Central memory CD4-positive, alpha-beta T cell (primary cell): ENCODE results near the gene PPM1B.
"Not testable (repeated sequence)": the region's sequence is repeated elsewhere in the genome, so short reads cannot be mapped to it uniquely, and the experiment has no call there.

Source experiments
- DNase-seq: peaks from one replicate; pipeline ENCODE4 v3.0.0; 2022

PPM1B gene

DNA sequence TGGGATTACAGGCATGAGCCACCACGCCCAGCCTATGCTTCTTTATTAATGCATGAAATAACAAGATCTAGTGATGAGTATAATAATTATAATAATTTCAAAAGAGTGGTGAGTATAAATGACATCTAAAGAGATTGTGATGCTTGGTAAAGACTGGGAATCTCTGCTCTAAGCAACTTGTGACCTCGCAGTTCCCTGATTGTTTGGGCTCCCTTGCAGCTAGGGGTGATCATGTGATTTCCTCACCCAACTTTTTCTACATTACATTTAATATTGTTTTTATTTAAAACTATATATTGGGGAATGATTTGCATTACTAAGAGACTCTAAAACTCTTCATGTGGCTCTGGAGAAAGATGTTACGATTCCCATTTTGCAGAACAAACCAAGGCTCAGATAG, 4.1 kb upstream of the PPM1B start:
- DNase-seq, result no peak

DNA sequence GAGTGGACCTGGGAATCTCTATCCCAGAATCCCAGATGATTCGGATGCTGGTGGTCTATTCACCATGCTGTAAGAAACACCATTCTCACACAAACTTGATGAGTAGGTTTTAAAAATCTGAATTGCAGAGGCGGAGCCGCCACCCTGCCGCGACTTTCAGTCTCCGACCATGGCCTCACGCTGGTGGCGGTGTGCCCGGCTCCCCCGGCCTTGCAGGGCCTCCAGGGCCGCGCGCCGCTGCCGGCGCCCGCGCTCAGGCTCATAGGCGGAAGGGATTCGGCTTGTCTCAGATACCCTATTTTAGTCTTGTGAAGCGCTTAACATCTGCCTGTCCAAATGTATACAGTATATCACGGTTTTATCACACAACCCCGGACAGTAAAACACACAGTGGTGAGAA, 2.6 kb upstream of the PPM1B start:
- no peak for DNase-seq

DNA sequence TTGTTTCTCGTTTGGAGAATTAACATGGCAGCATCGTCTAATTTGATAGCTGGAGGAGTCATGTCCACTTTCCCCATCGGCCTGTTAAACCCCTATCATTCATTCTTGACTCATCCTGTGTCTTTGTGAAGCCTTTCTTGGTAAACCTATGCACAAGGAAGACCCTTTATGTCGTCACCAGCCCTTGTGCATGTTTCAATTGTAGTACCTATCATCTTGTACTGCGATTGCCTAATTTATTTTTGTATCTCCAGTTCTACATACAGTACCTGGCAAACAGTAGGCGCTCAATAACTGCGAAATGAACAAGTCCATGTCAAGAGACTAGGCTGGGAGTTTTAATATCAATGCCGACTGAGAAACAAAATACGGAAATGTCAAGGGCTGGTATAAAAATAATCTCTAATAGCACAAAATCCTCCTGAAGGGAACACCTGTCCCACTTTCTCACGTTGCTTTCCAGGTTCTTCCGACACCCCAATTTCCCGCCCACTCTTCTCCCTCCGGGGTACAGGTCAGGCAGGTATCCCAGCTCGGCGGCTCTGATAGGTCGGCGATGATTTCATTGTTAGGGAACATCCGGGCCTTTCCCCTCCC, 1.3 kb upstream of the PPM1B start:
- no peak for DNase-seq

DNA sequence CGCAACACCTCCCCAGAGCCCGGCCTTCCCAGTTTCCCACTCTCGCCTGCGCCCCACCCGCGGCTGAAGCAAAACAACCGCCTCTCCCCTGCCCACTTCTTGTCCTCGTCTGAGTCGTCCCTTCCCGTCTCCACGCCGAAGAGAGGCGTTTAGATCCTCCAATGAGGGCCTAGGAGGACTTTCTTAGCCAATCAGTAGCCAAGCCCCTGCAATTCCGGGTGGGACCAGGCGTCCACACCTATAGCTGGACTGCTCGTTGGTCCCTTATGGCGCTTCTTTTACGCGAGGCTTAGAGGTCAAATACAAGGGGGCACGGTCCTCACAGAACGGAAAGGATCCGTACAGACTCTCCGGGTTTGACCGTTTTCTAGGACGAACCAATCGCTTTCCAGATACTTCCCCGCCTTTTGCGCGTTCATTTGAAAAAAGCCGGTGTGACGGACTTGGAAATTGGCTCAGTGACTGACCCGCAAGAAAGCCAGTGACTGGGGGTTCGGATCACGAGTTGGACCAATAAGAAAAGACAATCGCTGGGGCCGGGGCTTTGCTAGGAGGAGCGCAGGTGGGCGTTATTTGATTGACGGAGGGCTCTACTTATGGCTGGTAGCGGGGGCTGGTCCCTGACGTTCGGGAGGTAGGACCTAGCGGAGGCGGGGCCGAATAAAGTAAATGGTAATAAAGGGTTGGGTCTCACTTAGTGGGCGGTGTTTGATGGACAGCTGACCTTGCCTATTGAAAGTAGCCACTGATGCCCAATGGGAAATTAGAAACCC, 581 bp upstream of the PPM1B start:
- peak; percentile 99 for DNase-seq

DNA sequence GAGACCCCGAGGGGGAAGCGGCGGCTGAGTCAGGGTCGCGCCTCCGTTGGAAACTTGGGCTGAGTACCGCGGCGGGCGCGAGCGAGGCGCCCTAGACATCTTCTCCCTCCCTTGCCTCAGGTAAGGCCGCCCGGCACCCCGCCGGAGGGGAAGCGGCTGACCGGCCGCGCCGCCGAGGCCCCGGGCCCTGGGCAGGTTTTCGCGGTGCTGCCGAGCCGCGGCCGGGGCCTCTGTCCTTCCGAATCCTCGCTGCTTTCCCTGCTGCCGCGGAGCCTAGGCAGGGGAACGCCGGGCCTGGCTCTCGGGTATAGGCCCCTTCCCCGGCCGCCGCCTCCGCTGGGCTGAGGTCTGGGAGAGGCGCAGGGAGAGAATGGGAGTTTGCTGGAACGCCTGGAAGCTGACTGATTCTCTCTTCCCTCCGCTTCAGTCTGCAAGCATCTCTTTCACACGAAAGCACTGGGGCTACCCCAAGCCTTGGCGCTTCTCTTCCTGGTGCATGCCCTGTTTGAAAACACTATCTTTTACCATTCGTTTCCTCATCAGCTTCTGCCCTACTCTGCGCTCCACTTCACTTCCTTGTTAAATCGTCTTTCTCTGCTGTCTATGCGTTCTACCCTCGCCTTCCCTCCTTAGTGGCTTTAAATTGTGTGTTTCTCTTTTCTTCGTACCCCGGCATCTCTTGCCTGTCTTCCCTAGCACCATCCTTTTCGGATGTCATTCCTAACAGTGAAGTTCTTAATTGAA, 652 bp downstream of the PPM1B start:
- peak; percentile 64 for DNase-seq

DNA sequence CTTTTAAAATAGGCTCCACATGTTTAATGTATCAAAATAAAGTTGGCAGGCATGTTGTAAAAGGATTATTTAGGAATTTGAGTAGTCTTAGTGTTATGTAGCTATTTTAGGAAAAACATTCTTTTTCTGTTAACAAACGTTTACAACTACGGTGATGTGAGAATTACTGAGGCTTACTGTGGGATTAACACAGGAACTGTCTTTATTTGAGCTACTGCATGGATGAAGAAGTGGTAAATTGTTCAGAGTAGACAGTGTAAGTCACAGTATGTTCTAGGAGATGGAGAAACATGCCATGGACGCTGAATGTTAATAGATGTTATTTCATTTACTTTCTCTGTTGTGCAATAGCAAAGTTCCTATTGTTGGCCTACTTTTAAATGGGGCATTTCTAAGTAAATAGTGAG, 1.6 kb downstream of the PPM1B start:
- no peak for DNase-seq

DNA sequence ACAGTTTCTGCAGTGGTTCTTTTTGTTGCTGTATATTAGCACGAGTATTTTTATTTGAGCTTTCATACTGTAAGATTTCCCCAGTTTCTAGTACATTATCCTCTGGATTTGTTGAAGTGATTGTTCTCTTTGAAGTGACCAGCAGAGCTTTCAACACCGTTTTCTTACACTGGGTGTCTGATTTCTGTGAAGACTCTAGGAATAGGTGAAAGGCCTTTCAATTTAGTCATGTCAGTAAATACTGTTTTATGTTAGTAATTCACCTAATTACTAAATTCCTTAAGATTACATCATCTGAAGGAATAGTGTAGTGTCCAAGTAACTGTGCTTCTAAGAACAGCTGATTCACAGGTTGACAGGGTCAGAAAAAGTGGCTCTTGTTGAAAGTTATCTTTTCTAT, 2.3 kb downstream of the PPM1B start:
- no peak for DNase-seq

DNA sequence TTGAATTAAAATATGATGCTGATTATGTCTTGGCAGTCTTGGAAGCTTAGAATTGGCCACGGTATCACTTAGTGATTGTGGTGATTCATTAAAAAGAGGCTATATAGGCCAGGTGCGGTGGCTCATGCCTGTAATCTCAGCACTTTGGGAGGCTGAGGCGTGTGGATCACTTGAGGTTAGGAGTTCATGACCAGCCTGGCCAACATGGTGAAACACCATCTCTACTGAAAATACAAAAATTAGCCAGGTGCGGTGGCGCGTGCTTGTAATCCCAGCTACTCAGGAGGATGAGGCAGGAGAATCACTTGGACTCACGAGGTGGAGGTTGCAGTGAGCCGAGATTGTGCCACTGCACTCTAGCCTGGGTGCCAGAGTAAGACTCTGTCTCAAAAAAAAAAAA, 2.8 kb downstream of the PPM1B start:
- DNase-seq, result not testable (repeated sequence)

DNA sequence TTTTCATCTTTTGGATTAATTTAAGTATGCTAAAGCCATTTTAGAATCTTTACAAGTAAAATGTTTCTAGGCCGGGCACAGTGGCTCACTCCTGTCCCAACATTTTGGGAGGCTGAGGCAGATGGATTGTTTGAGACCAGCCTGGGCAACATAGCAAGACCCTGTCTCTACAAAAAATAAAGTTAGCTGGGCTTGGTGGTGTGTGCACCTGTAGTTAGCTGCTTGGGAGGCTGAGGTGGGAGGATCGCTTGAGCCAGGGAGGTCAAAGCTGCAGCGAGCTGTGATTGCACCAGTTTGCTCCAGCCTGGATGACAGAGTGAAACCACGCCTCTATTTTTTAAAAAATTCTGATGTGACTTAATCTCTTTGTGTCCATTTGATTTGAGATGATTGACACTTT, 3.9 kb downstream of the PPM1B start:
- no peak for DNase-seq

DNA sequence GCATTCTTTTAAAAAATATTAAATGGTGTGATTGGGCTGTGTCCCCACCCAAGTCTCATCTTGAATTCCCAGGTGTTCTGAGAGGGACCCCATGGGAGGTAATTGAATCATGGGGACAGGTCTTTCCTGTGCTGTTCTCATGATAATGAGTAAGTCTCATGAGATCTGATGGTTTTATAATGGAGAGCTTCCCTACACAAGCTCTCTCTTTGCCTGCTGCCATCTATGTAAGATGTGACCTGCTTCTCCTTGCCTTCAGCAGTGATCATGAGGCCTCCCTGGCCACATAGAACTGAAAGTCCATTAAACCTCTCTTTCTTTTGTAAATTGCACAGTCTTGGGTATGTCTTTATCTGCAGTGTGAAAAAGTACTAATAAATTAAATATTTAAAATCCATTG, 10.3 kb downstream of the PPM1B start:
- no peak for DNase-seq

DNA sequence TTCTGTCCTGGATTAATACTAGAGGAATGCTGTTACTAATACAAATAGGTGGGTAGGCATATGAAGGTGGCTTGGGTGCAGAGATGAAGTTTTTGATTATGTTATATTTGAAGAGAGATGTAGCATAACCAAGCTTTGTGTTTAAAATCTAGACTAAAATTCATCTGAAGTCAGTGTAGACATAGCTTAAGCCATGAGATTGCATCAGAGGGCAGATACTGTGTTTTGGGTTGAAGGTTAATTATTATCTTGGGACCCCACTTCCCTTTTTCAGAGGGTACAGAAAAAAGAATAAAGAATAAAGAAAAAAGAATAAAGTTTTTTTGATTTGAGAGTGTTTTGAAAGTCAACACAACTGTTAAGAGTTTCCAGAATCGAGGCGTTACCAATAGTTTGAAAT, 13.0 kb downstream of the PPM1B start:
- no peak for DNase-seq

DNA sequence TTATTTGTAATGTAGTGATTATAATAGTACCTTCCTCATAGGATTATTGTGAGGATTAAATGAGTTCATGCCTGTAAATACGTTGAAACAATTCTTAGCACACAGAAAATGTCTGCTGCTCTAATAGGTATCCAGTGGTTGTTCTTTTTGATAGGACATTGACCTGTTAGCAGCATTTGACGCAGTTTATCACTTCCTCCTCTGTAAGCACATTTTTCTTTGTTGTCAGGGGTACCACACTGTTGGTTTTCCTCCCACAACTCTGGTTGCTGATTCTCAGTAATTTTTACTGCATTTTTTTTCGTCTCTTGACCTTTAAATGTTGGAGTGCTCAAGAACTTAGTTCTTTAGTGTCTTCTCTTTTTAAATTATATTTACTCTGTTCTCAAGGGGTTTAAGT, 15.4 kb downstream of the PPM1B start:
- peak; percentile 34 for DNase-seq

DNA sequence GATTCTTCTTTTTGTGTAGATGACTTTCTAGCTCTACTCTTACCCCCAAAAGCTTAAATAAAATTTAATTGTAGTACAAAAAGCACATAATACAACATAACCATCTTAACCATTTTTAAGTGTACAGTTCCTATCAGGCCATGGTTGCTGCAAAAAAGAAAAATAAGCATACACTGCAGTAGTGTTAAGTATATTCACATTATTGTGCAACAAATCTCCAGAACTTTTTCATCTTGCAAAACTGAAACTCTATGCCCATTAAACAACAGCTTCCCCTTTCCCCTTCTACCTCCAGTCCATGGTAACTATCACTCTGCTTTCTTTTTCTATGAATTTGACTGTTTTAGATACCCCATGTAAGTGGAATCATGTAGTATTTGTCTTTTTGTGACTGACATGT, 18.1 kb downstream of the PPM1B start:
- no peak for DNase-seq

DNA sequence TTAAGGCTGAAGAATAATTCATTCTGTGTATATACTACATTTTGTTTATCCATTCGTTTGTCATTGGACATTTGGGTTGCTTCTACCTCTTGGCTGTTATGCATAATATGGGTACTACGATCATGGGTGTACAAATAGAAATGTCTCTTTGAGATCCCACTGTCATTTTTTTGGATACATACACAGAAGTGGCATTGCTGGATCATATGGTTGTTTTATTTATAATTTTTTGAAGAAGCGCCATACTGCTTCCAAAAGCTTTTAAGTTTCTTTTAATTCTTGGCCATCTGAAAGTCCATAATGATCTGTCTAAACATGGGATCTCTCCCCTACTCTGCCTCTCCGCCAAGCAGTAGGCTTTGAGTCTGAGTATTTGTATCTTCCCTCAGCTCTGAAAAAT, 18.6 kb downstream of the PPM1B start:
- no peak for DNase-seq

DNA sequence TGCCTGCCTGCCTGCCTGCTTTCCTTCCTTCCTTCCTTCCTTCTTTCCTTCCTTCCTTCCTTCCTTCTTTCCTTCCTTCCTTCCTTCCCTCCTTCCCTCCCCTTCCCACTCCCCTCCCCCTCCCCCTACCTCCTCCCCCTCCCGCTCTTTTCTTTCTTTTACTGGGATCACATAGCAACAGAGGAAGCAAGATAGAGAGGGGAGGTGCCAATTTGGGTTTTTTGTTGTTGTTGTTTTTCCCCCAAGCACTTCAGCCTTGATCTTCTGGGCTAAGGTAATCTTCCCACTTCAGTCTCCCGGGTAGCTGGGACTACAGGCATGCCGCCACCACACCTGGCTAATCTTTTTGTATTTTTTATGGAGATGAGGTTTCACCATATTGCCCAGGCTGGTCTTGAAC, 20.0 kb downstream of the PPM1B start:
- DNase-seq, result no peak

DNA sequence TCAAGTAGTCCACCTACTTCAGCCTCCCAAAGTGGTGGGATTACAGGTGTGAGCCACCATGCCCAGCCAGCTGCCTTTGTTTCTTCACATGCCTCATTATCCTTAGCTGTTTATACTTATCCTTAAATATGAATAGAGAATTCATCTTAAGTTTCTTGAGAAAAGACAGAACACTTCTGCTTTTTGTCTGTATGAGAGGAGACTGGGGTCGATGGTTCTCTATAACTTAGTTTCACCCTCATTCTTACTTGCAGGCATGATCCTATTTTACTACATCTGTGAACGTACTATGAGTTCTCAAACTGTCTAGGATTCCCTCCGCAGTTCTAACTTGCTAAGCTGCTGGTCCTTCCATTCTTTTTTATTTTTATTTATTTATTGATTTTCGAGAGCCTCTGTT, 20.4 kb downstream of the PPM1B start:
- DNase-seq, result no peak

DNA sequence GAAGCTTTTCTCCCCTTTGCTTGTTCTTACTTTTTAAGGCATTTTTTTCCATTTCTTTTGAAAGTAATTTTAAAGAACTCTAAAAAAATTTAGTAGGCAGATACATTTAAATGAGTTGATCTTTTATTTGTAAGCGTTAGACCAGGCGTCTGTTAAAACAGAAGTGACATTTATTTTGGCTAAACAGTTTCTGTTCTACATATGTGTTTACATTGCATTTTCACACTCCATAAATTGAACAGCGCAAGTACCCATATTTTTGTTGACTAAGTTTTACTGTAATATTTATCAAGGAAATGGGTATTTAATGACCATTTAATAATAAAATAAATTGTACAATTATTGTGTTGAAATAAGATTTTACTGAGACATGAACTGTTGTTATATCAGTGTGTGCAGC, 21.9 kb downstream of the PPM1B start:
- no peak for DNase-seq

DNA sequence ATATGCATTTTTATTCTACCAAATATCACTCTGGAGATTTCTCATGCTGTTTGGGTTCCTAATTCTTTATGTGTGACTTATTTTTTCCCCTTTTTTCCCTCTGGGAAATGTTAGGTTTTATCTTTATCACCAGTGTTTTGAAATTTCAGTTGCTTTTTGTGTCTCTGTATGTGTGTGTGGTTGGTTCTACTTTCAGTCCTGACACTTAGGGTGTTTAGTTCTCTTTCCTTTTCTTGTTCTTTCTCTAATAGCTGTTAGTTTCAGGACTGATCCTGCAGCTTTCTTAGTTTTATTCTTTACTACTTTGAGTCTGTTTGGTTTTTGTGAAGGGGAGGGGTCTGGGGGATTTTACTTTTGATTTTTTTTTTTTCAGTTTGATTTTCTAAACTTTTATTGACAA, 23.1 kb downstream of the PPM1B start:
- no peak for DNase-seq

DNA sequence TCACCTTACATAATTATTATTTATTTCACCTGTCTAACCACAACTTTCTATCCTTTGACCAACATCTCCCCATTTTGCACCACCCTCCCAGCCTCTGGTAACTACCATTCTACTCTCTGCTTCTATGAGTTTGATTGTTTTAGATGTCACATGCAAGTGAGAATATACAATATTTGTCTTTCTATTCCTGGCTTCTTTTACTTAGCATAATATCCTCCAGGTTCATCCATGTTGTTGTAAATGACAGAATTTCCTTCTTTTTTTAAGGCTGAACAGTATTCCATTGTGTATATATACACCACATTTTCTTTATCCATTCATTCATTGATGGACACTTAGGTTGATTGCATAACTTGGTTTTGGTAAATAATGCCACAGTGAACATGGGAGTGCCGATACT, 24.0 kb downstream of the PPM1B start:
- DNase-seq, result no peak

DNA sequence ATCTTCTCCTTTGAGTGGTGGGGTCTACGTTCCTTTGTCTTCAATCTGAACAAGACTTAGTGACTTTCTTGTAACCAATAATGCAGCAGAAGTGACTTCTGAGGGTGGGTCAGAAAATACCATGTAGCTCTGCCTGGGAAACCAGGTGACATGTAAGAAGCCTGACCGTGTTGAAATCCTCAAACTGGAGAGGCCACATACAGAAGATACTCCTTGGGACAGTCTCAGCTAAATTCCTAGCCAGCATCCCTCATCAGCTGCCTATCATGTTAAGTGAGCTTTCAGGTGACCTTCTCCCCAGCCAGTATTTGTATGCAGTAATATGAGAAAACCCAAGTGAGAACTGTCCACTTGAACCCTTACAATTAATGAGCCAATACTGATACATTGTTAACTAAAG, 27.0 kb downstream of the PPM1B start:
- no peak for DNase-seq

DNA sequence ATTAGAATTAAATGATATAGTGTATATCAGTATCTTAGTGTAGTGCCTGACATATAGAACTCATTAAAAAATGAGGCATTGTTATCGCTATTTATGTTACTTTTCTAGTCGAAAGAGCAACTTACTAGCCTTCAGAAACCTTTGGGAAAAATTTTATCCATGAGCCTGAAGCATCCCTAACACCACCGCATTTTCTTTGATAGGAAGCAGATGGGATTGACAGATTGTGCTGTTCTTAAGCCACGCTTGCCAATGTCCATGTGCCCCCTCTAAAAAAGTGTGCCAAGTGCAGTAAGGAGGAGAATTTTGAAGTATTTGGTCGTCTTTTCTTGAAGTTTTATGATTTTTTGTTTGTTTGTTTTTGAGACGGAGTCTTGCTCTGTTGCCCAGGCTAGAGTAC, 29.1 kb downstream of the PPM1B start:
- DNase-seq, result no peak

DNA sequence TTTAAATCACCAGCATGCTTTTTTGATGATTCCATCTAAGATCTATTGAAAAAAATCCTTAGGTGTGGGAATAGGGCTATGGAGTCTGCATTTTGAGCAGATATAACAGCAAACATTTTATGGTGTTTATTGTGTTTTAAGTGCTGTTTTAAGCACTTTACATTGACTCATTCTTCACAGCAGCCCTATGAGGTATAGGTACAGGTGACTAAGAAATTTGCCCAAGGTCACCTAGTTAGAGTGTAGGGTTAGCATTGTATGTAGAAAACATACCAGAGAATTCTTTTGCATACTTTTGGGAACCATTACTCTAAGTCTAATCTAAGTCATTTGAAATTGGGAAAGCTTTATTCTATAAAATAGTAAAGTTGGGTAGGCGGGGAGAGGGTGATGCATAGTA, 31.3 kb downstream of the PPM1B start:
- no peak for DNase-seq

DNA sequence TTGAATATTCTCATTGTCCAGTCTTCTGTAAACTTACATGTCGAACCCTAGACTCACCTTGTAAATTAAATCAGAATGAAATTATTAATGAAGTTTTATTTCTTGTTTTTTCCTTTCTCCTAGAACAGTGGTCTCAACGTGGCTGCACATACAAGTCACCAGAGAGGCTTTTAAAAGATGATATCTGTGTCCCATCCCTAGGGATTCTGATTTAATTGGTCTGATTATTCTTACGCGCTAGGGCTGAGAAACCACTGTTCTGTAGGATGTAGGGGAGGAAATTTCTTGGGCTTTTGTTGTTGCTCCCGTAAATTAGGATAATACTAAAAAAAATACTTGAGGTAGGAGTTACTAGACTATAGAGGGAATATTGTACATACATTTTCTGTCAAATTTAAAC, 32.1 kb downstream of the PPM1B start:
- no peak for DNase-seq

DNA sequence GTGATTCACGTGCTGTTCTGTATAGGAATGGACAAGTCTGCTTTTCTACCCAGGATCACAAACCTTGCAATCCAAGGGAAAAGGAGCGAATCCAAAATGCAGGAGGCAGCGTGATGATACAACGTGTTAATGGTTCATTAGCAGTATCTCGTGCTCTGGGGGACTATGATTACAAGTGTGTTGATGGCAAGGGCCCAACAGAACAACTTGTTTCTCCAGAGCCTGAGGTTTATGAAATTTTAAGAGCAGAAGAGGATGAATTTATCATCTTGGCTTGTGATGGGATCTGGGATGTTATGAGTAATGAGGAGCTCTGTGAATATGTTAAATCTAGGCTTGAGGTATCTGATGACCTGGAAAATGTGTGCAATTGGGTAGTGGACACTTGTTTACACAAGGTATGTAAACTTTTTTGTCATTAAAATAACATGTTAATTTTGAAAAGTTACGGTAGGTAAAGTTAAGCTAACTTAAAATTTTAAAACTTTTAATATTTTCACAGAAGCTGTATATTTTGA, 33.0 kb downstream of the PPM1B start:
- DNase-seq, result no peak
